Transverse colon (tissue), 3 donors: ENCODE measurements around the gene TNFRSF8.
"Not testable (repeated sequence)": the region's sequence is repeated elsewhere in the genome, so short reads cannot be mapped to it uniquely, and the experiment has no call there.

Experiments
- EP300 ChIP-seq: sonication (generic); formaldehyde crosslinking; IDR thresholded peaks from one replicate; pipeline ENCODE4 v1.6.1; 2017; ENCODE audit warnings: antibody characterized with exemption, low read depth
- TF ChIP-seq, protein P1 (sequence below), 5 experiments: fragments of 200-600 bp in 3 of 5; fragments of 450-650 bp in 2 of 5; sonication (generic) in 3 of 5; IDR thresholded peaks; 1 replicate in 2 of 5; 2 replicates in 3 of 5; pipeline ENCODE4 v1.5.1; 2016 to 2017; ENCODE audit warnings: antibody characterized with exemption in 5 of 5, inconsistent platforms in 3 of 5, mild to moderate bottlenecking in 2 of 5, moderate library complexity in 1 of 5

DNA sequence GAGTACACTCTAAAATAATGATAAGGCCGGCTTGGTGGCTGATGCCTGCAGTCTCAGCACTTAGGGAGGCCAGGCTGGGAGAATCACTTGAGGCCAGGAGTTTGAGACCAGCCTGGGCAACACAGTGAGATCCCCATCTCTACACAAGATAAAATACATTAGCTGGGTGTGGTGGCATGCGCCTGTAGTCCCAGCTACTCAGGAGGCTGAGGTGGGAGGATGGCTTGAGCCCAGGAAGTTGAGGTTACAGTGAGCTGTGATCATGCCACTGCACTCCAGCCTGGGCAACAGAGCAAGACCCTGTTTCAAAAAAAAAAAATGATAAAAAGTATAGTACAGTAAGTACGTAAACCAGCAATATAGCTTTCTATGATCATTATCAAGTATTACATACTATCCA lies 38.0 kb downstream of the TNFRSF8 start:
- TF ChIP-seq, protein P1, sequence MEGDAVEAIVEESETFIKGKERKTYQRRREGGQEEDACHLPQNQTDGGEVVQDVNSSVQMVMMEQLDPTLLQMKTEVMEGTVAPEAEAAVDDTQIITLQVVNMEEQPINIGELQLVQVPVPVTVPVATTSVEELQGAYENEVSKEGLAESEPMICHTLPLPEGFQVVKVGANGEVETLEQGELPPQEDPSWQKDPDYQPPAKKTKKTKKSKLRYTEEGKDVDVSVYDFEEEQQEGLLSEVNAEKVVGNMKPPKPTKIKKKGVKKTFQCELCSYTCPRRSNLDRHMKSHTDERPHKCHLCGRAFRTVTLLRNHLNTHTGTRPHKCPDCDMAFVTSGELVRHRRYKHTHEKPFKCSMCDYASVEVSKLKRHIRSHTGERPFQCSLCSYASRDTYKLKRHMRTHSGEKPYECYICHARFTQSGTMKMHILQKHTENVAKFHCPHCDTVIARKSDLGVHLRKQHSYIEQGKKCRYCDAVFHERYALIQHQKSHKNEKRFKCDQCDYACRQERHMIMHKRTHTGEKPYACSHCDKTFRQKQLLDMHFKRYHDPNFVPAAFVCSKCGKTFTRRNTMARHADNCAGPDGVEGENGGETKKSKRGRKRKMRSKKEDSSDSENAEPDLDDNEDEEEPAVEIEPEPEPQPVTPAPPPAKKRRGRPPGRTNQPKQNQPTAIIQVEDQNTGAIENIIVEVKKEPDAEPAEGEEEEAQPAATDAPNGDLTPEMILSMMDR (IDR thresholded peaks at IDR 0.05) = not testable (repeated sequence)
- TF ChIP-seq EP300 = not testable (repeated sequence)
